ENCODE data around the gene SFTPD.
"Not testable (repeated sequence)": the region's sequence is repeated elsewhere in the genome, so short reads cannot be mapped to it uniquely, and the experiment has no call there.

Gene SFTPD

DNA sequence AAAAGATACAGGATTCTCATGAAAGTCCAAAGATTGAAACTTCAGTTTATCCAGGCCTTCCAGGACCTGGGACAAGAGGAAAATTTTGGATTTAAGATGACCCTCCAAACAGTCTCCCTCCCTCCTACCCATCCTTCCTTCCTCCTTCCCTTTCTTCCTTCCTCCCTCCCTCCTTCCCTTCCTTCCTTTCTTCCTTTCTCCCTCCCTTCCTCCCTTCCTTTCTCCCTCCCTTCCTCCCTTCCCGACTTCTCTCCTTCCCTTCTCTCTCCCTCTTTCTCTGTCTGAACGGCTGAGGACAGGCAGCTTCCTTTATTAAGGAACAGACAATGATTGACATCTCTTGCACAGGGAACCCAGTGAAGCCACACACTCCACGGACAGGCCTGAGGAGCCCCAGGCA is 23.3 kb downstream of the SFTPD start:
- DNase-seq (ENCODE audit: low read depth in 2 of 2), result no peak

DNA sequence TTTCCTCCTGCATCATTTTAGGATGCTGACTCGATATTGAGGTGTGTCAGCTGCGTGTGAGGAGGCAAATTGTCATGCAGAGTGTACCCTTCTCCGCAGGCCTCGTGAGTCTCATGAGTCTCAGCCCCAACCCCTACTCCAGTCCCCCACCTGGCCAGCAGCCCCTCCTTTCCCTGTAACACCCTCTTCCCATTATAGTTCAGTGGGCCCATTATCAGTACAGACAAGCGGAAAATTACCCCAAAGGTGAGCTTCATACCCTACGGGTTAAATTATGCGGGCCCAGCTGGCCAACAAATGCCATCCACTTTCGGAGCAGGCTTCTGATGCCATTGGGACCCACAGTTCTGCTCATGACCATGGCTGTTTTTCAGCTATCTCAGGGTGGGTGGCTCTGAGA is 25.2 kb downstream of the SFTPD start:
- DNase-seq (ENCODE audit: low read depth in 2 of 2), result no peak

DNA sequence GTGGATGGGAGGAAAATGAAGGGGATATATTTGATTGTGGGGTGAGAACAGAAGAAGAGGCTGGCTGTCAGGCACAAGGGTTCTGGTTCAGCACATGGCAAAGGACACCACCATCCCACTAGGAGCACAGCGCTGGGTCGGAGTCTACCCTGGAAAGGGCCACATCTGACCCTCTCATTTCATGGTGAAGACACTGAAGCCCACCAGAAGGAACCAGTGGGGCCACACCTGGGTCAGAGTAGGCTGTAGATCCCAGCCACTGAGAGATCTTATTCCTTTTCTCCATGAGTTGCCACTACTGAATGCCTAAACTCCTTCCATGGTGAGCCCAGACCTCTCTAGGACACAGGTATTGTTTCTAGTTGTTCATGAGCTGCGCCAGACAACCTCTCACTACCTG is 25.8 kb downstream of the SFTPD start:
- DNase-seq (ENCODE audit: low read depth in 2 of 2), result no peak

DNA sequence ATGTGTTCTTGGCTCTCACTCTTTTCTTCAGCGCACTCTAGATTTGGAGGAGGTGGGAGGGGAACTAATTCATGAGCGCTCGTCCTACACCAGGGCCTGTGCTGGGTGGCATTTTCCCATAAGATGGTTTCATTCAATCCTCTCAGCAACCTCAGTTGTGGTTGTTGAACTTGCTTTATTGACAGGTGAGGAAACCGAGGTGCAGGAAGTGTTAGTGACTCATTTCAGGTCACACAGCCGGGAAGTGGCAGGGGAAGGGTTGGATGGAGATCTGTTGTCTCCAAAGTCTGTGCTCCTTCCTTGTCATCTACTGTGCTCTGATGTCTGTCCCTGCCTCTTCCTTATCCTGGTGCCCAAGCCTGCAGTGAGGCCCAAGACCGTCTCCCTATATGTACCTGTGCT is 26.9 kb downstream of the SFTPD start:
- DNase-seq (ENCODE audit: low read depth in 2 of 2), result not testable (repeated sequence)

DNA sequence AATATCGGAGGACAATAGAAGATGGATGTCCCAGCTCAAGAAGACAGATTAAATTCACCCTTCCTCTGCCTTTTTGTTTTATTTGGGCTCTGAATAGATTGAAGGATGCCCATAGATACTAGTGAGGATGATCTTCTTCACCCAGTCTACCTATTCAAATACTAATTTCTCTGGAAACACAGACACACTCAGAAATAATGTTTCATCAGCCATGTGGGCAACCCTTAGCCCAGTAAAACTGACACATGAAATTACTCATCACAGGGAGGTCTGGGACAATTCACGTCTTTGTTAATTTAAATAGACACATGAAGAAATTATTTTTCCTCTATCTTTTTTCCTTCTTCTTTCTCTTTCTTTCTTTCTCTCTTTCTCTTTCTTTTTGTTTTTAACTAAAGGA is 33.1 kb downstream of the SFTPD start:
- not testable (repeated sequence) for DNase-seq (ENCODE audit: low read depth in 2 of 2)

DNA sequence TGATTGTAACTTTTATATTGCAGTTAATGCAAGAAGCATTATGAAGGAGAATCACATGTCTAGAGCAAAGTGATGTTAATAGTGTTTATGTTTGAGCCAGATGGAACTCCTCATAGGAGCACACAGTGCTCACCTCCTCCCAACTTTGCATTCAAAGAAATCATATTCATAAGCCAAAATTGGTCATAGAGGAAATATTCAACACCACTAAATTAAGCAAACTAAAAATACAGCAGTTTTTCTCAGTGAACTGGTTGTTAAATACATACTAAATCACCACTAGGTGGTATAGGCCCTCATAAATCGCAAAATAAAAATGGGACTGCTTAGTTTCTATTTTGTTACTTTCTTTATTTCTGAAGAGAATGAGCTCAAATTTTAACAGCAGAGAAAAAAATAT is 34.4 kb downstream of the SFTPD start:
- not testable (repeated sequence) for DNase-seq (ENCODE audit: low read depth in 2 of 2)

DNA sequence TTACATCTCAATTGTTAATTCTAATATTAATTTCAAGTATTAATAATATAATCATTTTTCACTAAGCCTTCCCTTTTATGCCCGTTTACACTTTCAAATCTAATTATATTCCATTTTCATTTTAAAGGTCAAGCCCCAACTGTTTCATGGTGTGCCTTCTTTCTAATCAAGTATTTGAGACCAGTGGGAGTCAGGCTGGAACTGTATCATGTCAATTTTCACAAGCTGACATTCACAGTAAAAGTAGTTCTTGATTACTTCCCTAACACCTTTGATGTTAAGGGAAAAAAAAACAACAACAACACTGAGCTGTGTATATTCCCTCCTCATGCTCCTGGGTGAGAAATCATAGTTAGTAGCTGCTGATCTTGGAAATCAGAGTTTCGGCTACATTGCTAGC is 38.1 kb downstream of the SFTPD start:
- DNase-seq (ENCODE audit: low read depth in 2 of 2), result no peak

DNA sequence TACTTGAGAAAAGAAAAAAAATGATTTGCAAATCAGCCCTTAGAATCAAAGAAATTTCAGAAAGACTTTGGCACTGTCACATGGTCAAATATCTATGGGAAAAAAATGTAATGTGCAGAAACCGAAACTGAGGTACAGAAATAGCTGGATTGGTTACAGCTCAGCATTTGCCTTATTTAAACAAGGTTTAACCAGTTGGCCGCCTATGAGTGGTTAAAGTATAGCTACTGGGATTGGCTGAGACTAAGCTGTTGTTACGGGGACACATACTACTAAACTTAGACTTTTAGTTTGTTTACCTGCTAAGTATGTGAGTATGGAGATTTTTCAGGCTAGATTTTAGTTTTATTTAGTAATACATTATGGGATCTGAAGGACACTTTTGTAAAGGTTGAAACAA is 38.6 kb downstream of the SFTPD start:
- no peak for DNase-seq (ENCODE audit: low read depth in 2 of 2)

DNA sequence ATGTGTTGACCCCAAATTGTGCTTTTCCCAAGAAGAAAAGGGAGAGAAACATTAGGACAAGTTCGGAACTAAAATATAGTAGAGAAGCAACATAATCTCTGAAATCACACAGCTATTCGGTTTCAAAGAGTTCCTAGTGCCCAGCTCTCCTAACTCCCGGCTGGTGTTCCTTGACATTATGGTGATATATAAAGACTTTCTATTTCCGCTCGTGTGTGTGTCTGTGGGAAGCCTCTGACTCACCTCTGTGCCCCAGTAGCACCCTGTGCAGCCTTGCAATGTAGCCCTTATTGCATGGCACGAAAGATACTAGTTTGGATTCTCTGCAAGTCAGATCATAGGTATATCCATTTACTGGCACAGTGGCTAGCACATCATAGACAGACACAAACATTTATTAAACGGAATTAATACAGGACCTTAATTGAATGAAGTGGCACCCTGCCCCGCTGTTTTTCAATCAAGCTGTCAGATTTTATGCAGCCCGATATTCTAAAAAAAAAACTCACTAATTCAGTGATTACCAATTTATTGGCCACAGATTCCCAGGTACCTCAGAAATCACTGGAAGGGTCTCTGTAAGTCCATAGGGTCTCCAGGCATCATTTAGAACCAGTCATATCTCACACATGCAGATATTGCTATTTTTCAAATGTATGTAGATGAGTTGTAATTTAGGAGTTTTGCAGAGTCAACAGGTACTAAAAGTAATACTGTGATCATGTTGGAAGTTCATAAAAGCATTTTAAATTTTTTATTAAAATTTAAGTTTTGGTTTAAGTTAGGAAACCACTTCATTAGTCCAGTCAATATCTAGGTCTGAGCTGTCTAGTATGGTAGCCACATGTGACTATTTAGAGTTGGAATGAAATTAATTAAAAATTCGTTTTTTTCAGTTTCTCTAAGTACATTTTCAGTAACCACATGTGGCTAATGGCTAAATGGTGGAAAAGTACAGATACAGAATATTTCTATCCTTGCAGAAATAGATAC is 43.3 kb downstream of the SFTPD start:
- no peak for DNase-seq (ENCODE audit: low read depth in 2 of 2)

DNA sequence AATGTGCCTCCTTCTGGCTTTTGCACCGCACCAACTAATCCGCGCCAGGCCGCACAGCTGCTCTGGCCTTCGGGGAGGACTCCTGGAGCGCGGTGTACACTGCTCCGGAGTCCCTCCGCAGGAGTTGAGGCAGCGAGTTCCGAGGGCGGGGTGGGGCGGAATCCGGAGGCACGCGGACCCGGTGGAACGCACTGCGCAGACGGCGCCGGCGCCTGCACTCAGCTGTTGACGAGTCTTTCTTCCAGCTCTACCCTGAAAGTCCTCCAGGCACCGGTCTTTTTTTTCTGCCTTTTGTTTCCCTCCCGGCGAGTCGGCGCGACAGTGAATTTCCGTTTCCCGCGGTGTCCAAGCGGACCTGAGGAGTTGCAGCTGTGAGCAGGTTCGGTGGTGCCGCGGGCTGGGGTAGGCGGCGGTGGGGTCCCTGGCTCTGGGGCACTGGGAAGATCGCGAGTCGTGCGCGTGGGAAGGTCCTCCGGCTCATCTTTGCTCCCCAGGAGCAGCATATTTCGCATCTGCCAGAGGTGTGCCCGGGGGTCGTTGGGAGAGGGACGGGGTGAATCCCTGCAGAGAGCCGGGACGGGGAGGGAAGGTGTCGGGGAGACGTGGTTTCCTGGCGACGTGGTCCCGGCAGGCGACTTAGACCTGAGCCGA is 44.1 kb downstream of the SFTPD start:
- DNase-seq (ENCODE audit: low read depth in 2 of 2), result peak in 1 of 2 donors; percentile 21

DNA sequence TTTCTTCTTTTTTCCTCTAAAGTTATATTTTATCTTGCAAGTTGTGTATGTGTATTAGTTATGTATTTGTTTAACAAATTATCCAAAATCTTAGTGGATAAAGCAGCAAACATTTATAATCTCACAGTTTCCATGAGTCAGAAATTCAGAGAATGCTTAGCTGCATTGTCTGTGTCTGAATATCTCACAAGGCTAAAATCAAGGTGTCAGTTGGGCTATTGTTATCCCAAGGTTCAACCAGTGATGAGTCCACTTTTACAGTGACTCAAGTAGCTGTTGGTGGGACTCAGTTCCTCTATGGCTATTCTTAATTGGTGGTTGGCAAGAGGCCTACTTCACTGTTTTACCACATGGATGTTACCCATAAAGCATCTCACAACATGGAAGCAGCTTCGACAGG is 47.3 kb downstream of the SFTPD start:
- not testable (repeated sequence) for DNase-seq (ENCODE audit: low read depth in 2 of 2)

DNA sequence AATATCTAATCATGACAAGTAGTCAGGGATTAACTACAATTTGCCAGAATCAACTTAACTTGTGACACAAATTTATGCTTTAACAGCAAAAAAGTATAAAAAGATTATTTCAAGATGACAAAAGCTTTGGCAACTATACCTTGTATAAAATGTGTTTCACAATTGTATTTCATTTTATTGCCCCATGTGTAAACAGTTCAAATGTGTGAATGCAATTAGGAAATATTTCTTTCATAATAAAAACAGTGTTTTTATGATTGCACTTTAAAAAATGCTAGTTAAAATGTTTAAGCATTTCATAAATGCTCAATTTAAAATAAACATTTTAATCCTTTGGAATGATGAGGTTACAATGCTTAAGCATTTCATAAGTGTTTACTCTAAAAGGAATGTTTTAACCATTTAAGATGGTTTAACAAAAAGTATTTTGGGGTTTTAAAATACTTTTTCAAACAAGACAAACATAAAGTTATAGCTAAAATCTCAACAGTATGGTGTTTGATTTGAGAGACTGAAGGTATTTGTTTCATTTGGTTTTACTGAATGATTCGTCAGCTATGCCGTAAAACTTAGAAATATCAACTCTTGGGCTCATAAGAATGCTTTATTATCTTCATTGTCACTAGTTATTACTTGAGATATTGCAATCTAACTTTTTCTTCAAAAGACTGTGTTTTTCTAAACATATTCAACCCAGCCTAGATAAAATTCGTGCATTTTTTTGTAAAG is 50.1 kb downstream of the SFTPD start:
- DNase-seq (ENCODE audit: low read depth in 2 of 2), result no peak

DNA sequence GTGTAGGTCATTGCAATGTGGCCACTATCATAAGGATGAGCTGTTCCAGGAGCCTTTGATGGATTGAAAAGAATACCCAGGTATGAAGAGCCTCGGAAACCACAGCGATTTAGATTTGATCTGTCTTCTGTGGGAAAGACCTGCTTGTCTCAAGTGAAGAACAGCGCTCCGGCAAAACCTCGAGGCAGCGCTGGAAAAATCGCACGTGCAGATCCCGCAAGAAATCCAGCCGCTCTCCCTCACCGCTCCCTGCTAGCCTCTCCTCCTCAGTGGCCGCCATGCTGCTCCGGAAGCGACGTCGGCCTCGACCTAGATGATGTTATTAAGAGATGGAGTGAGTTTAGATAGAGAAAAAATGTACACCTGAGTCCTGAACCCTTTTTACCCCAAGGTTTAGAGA is 56.0 kb downstream of the SFTPD start:
- not testable (repeated sequence) for DNase-seq (ENCODE audit: low read depth in 2 of 2)

DNA sequence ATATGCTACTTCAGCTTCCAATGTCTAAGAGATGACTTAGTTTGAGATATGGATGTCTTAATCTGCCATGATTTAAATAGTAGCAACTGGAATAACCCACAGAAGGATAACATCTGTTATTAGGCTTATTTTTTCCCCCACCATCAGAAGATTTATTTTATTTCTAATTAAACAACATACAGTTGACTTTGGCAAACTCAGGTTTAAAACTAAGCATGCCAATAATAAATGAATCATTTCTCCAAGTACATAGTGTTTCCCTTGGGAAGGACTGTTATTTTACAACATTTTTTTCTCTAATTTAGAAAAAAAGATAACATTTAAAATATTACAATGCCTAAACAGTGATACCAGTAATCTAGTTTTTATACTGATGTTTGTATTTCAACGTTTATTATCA is 58.4 kb downstream of the SFTPD start:
- no peak for DNase-seq (ENCODE audit: low read depth in 2 of 2)

DNA sequence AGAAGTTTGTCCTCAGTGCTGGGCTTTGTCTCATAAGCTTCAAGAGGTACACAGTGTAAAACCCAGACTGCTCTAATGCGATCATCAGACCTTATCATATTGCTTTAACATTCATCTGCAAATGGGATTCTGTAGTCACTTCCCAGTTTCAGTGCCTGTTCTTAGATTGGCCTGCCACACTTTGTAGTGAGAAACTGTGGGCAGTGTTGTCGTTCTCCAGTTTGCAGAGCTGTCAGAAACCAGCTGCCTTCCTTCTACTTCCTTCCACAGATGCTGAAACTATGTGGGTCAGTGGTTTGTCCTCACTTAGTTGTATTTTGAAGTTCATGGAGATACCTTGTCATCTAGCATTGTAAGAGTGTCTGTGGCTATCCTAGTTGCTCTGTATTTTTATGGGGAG is 59.9 kb downstream of the SFTPD start:
- not testable (repeated sequence) for DNase-seq (ENCODE audit: low read depth in 2 of 2)
